Calu3 (cell line): ENCODE measurements around the gene TASOR. TPM values are rescaled to one million over a fixed set of nuclear protein-coding genes. Genes with fewer than 3 reads are reported as not detected.
"Not testable (repeated sequence)": the region's sequence is repeated elsewhere in the genome, so short reads cannot be mapped to it uniquely, and the experiment has no call there.

Experiments
- BruUV-seq: library from RNA; stranded (reverse); fragments of 400-500 nt; replicated peaks from 2 replicates; lab custom pipeline; 2021; lab: Mats Ljungman, UMichigan
- CTCF ChIA-PET: fragments of 300-600 bp; sonication (Branson Sonifier 250); formaldehyde crosslinking; loops from one replicate; lab custom pipeline; 2022; ENCODE audit warnings: antibody characterized with exemption; lab: Charles Lee
- DNase-seq: peaks from one replicate; pipeline ENCODE4 v3.0.0; 2022
- H3K27ac Mint-ChIP-seq: one replicate; pipeline ENCODE4 v1.8.0; 2022; ENCODE audit warnings: mixed read lengths; ENCODE audit not compliant: unreplicated experiment
- H3K27me3 Mint-ChIP-seq: one replicate; pipeline ENCODE4 v1.8.0; 2022; ENCODE audit warnings: mixed read lengths; ENCODE audit not compliant: unreplicated experiment
- H3K36me3 Mint-ChIP-seq: one replicate; pipeline ENCODE4 v1.8.0; 2022; ENCODE audit warnings: mild to moderate bottlenecking, moderate library complexity, mixed read lengths; ENCODE audit not compliant: insufficient read depth, unreplicated experiment
- H3K4me1 Mint-ChIP-seq: one replicate; pipeline ENCODE4 v1.8.0; 2022; ENCODE audit warnings: mild to moderate bottlenecking, low read depth, mixed read lengths; ENCODE audit not compliant: unreplicated experiment
- H3K4me3 Mint-ChIP-seq: one replicate; pipeline ENCODE4 v1.8.0; 2022; ENCODE audit warnings: mild to moderate bottlenecking, low read depth, moderate library complexity, mixed read lengths; ENCODE audit not compliant: unreplicated experiment
- H3K9me3 Mint-ChIP-seq: one replicate; pipeline ENCODE4 v1.8.0; 2022; ENCODE audit warnings: low read depth, mixed read lengths; ENCODE audit not compliant: unreplicated experiment
- intact Hi-C: fragments of 100-400 bp; cut with micrococcal nuclease; formaldehyde crosslinking; loops from one replicate; pipeline ENCODE4 v1.10.0; 2022; ENCODE audit not compliant: unreplicated experiment
- total RNA-seq: library from RNA; stranded (reverse); gene quantifications from 2 replicates; pipeline ENCODE4 v1.2.3, GENCODE V29; 2022
- TF ChIP-seq, protein P1 (sequence below): fragments of 200-600 bp; IDR thresholded peaks from one replicate; pipeline ENCODE4 v1.8.0; 2022; ENCODE audit warnings: antibody characterized with exemption; ENCODE audit not compliant: unreplicated experiment

TASOR gene
- total RNA-seq, 1 experiment from 2014 or later, result 56.4 TPM

DNA sequence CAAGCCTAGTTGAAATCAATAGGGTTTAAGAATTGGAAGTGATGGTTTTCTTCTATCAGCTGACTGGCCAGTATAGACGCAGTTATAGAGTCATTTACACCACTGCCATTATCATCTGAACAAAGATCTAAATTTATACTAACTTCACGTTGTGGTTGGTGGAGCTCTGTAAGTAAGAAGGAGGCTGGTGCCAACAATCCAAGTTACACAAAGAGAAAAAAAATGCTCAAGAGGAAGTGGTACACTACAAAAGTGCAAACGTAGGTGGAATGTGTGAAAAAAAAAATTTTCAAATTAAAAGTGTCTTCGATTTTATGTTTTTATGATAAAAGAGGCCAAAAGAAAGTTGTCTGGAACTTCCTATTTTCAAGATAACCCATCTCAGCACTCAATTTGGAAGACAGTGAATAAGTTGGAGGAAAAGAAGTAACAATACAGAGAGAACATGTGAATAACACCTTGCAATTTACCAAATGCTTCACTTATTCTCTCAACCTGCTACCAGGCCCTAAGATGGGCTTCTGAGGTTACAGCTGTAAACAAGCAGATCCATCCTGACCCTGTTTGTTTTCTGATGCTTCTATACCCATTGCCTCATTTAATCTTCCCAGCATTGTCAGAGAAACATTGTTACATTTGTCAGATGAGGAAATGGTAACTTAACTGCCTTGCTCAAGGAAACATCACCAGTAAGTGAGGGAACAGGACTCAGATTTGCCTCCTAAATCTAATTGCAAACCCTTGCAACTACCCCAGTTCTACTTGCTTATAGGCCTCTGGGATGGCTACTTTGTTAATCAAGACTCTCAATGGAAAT lies 12.0 kb upstream of the TASOR start:
- H3K9me3 Mint-ChIP-seq, result no peaks in the 10 kb centered on the region
- BruUV-seq, result no TSS peak
- TF ChIP-seq, protein P1, sequence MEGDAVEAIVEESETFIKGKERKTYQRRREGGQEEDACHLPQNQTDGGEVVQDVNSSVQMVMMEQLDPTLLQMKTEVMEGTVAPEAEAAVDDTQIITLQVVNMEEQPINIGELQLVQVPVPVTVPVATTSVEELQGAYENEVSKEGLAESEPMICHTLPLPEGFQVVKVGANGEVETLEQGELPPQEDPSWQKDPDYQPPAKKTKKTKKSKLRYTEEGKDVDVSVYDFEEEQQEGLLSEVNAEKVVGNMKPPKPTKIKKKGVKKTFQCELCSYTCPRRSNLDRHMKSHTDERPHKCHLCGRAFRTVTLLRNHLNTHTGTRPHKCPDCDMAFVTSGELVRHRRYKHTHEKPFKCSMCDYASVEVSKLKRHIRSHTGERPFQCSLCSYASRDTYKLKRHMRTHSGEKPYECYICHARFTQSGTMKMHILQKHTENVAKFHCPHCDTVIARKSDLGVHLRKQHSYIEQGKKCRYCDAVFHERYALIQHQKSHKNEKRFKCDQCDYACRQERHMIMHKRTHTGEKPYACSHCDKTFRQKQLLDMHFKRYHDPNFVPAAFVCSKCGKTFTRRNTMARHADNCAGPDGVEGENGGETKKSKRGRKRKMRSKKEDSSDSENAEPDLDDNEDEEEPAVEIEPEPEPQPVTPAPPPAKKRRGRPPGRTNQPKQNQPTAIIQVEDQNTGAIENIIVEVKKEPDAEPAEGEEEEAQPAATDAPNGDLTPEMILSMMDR, result no peak
- intact Hi-C loops, result no loop called here
- H3K4me3 Mint-ChIP-seq, result no peak overlapping the region
- H3K27me3 Mint-ChIP-seq, result no peaks in the 10 kb centered on the region
- CTCF ChIA-PET, result no interaction called here
- no peak overlapping the region for H3K27ac Mint-ChIP-seq
- peaks cover 4% of the 10 kb centered on the region for H3K4me1 Mint-ChIP-seq
- DNase-seq, result no peak
- H3K36me3 Mint-ChIP-seq, result no peaks in the 10 kb centered on the region

DNA sequence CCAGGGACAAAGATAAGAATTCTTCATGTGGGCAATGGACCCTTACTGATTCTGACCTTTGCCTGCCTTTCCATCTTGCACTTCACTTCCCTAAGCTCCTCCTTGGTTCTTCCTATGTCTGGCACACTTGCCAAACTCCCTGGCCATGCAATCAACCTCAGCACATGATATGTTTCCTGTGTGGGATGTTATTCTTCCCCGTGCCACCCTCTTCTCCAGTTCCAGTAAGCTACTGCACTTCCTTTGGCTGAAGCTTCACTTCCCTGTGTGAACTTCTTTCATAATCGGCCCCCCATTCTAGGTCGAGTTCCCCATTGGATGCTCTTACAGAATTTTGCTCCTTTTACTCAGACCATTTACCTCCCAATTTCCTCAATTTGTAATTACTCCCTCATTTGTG lies 10.7 kb upstream of the TASOR start:
- Mint-ChIP-seq H3K4me1 (no peaks in the 10 kb centered on the region), H3K4me3 (no peak overlapping the region), H3K36me3 (no peaks in the 10 kb centered on the region), H3K27ac (no peak overlapping the region), H3K9me3 (no peaks in the 10 kb centered on the region), H3K27me3 (no peaks in the 10 kb centered on the region)
- CTCF ChIA-PET, result no interaction called here
- TF ChIP-seq, protein P1, result no peak
- no TSS peak for BruUV-seq
- no peak for DNase-seq
- intact Hi-C loops, result no loop called here

DNA sequence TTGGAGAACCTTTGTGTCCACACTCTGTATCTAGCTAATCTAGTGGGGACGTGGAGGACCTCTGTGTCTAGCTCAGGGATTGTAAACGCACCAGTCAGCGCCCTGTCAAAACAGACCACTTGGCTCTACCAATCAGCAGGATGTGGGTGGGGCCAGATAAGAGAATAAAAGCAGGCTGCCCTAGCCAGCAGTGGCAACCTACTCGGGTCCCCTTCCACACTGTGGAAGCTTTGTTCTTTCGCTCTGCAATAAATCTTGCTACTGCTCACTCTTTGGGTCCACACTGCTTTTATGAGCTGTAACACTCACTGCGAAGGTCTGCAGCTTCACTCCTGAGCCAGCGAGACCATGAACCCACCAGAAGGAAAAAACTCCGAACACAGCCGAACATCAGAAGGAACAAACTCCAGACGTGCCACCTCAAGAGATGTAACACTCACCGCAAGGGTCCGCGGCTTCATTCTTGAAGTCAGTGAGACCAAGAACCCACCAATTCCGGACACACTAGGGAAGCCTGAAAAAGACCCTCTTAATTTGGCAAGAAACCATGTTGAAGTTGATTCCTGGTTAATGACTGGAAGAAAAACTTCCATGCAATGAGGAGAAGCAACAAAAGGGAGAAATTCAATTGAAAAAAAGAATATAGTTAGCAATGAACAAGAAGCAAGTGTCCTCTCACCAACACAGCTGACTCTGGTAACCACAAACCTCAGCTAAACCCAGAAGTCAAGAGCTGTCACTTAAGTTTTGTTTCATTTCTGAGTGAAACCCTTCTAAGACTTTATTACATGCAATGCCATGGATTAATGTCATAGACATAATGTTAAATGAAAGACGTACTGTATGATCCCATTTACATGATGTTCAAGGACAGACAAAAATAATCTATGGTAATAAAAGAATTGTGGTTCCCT lies 9.7 kb upstream of the TASOR start:
- CTCF ChIA-PET, H3K27me3 Mint-ChIP-seq, H3K4me1 Mint-ChIP-seq, H3K9me3 Mint-ChIP-seq, H3K27ac Mint-ChIP-seq, H3K4me3 Mint-ChIP-seq, BruUV-seq, H3K36me3 Mint-ChIP-seq, intact Hi-C loops, DNase-seq: not testable (repeated sequence)

DNA sequence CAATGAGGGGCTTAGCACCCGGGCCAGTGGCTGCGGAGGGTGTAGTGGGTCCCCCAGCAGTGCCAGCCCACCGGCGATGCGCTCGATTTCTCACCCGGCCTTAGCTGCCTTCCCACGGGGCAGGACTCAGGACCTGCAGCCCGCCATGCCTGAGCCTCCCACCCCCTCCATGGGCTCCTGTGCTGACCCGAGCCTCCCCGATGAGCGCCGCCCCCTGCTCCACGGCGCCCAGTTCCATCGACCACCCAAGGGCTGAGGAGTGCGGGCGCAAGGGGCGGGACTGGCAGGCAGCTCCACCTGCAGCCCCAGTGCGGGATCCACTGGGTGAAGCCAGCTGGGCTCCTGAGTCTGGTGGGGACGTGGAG lies 8.9 kb upstream of the TASOR start:
- H3K36me3 Mint-ChIP-seq, DNase-seq, H3K27me3 Mint-ChIP-seq, CTCF ChIA-PET, H3K9me3 Mint-ChIP-seq, intact Hi-C loops, BruUV-seq, H3K4me1 Mint-ChIP-seq, H3K27ac Mint-ChIP-seq: not testable (repeated sequence)
- H3K4me3 Mint-ChIP-seq, result peak overlapping the region; percentile 21

DNA sequence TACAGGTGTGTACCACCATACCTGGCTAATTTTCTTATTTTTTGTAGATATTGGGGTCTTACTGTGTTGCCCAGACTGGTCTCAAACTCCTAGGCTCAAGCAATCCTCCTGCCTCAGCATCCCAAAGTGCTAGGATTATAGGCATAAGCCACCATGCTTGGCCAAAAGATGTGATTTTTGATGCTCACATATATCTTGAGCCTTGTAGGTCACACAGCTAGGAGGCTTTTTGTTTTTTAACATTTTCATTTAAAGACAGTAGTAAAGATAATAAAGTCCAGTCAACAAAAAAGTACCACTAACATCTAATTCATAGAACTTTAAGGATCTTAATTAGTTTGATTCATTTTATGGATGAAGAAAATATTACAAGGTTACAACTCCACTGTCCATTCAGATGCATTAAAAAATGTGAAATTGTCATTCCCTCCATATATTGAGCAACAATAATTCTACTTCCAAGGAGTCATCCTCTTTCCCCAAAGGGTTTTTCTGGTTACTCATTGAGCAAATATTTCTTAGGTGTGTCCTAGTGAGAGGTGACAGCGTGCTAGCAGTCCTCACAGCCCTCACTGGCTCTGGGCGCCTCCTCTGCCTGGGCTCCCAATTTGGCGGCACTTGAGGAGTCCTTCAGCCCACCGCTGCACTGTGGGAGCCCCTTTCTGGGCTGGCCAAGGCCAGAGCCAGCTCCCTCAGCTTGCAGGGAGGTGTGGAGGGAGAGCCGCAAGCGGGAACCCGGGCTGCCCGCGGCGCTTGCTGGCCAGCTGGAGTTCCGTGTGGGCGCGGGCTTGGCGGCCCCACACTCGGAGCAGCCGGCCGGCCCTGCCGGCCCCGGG lies 8.3 kb upstream of the TASOR start:
- no peaks in the 10 kb centered on the region for H3K27me3 Mint-ChIP-seq
- CTCF ChIA-PET, result interaction anchor here (0.7 kb wide), 1 partner anchor 133 kb away, joined by 5 read pairs; no protein-coding TSS in a partner anchor
- peak overlapping the region; percentile 21 for H3K4me3 Mint-ChIP-seq
- no peak overlapping the region for H3K27ac Mint-ChIP-seq
- TF ChIP-seq, protein P1, result no peak
- intact Hi-C loops, result no loop called here
- BruUV-seq, result no TSS peak
- H3K9me3 Mint-ChIP-seq, result no peaks in the 10 kb centered on the region
- H3K36me3 Mint-ChIP-seq, result no peaks in the 10 kb centered on the region
- DNase-seq, result peak; percentile 36
- H3K4me1 Mint-ChIP-seq, result no peaks in the 10 kb centered on the region
